Endothelial cell of umbilical vein (primary cell): ENCODE results near the gene PRKCD. TPM values are rescaled to one million over a fixed set of nuclear protein-coding genes. Genes with fewer than 3 reads are reported as not detected.

ENCODE experiments used
- BruUV-seq: library from RNA; stranded (reverse); fragments of 400-500 nt; replicated peaks from 2 replicates; lab custom pipeline; 2021; lab: Mats Ljungman, UMichigan
- CTCF ChIA-PET: fragments of 300-600, 350-600 bp; sonication (Branson Sonifier 250); formaldehyde crosslinking; loops from one replicate; lab custom pipeline; 2021; ENCODE audit warnings: antibody characterized with exemption, inconsistent platforms; lab: Charles Lee
- POLR2A ChIA-PET: fragments of 300-600, 350-600 bp; sonication (Branson Sonifier 250); formaldehyde crosslinking; loops from one replicate; lab custom pipeline; 2021; ENCODE audit warnings: antibody characterized with exemption, inconsistent platforms; lab: Charles Lee
- DNase-seq: peaks from one replicate; pipeline ENCODE4 v3.0.0-alpha.2; 2011; ENCODE audit warnings: low read depth, low spot score
- FAIRE-seq: peaks from 2 replicates; lab custom pipeline; 2011; peaks lifted over from hg19 to GRCh38; lab: Jason Lieb, UNC
- H2AFZ ChIP-seq: 2 replicates; pipeline ENCODE4 v1.6.0; 2012; ENCODE audit warnings: low read depth, low read length, control low read depth, inconsistent platforms
- H3K27ac ChIP-seq: 2 replicates; pipeline ENCODE4 v1.5.1; 2011; ENCODE audit warnings: low read depth, mild to moderate bottlenecking, control low read depth, low read length, moderate library complexity; ENCODE audit not compliant: insufficient read depth
- H3K27me3 ChIP-seq, 2 experiments: 2 replicates each; pipeline versions ENCODE4 v1.6.0 to v1.6.1; 2011; ENCODE audit warnings: low read length in 2 of 2, mixed read lengths in 1 of 2; ENCODE audit not compliant: control insufficient read depth in 2 of 2, insufficient read depth in 2 of 2
- H3K36me3 ChIP-seq, 2 experiments: 2 replicates in 1 of 2; 3 replicates in 1 of 2; pipeline ENCODE4 v1.5.1; 2011; ENCODE audit warnings: low read length in 2 of 2, mild to moderate bottlenecking in 1 of 2, moderate library complexity in 1 of 2; ENCODE audit not compliant: control insufficient read depth in 2 of 2, insufficient read depth in 2 of 2; ENCODE audit errors: extremely low read depth in 1 of 2
- H3K4me1 ChIP-seq: 3 replicates; pipeline ENCODE4 v1.5.1; 2011; ENCODE audit warnings: mild to moderate bottlenecking, low read length; ENCODE audit not compliant: control insufficient read depth, insufficient read depth; ENCODE audit errors: extremely low read depth
- H3K4me2 ChIP-seq: 2 replicates; pipeline ENCODE4 v1.6.1; 2011; ENCODE audit warnings: low read length, control low read depth, mixed read lengths; ENCODE audit not compliant: insufficient read depth
- H3K4me3 ChIP-seq, 3 experiments: fragments of 200-600 bp in 1 of 3; sonication (generic), shearing (Covaris generic) in 1 of 3; replicated peaks in 1 of 3; 2 replicates each; pipeline ENCODE4 v1.5.1; 2011 to 2016; ENCODE audit warnings: control low read depth in 3 of 3, low read length in 3 of 3, mild to moderate bottlenecking in 2 of 3, inconsistent platforms in 1 of 3, low read depth in 1 of 3, moderate library complexity in 1 of 3; ENCODE audit not compliant: insufficient read depth in 1 of 3
- H3K79me2 ChIP-seq: 2 replicates; pipeline ENCODE4 v1.6.0; 2012; ENCODE audit warnings: low read length, inconsistent platforms; ENCODE audit not compliant: control insufficient read depth, insufficient read depth
- H3K9ac ChIP-seq: replicated peaks from 2 replicates; pipeline ENCODE3; 2011; ENCODE audit warnings: low read length, control low read depth; ENCODE audit not compliant: insufficient read depth; ENCODE audit errors: extremely low read depth
- H3K9me1 ChIP-seq: replicated peaks from 3 replicates; pipeline ENCODE4 v1.6.0; 2011; ENCODE audit warnings: mild to moderate bottlenecking, low read length; ENCODE audit not compliant: control insufficient read depth, insufficient read depth; ENCODE audit errors: extremely low read depth
- H3K9me3 ChIP-seq: replicated peaks from 2 replicates; pipeline ENCODE4 v1.5.1; 2012; ENCODE audit warnings: low read length, inconsistent platforms; ENCODE audit not compliant: control insufficient read depth, insufficient read depth
- H4K20me1 ChIP-seq: replicated peaks from 2 replicates; pipeline ENCODE3; 2011; ENCODE audit warnings: mild to moderate bottlenecking, low read length; ENCODE audit not compliant: control insufficient read depth, insufficient read depth; ENCODE audit errors: extremely low read depth
- EZH2 ChIP-seq: IDR thresholded peaks from 2 replicates; pipeline ENCODE4 v1.6.1; 2012; ENCODE audit warnings: borderline replicate concordance, low read depth, mild to moderate bottlenecking, moderate library complexity, low read length, inconsistent platforms; ENCODE audit not compliant: severe bottlenecking
- FOS ChIP-seq: IDR thresholded peaks from 2 replicates; pipeline ENCODE4 v1.6.1; 2011; ENCODE audit warnings: mild to moderate bottlenecking, low read length, moderate library complexity, borderline replicate concordance; ENCODE audit not compliant: insufficient read depth
- GATA2 ChIP-seq: IDR thresholded peaks from 2 replicates; pipeline ENCODE4 v1.7.0; 2011; ENCODE audit warnings: low read depth, mild to moderate bottlenecking, moderate library complexity, mixed read lengths, low read length; ENCODE audit not compliant: insufficient read length, insufficient read depth
- JUN ChIP-seq: IDR thresholded peaks from 2 replicates; pipeline ENCODE4 v1.6.1; 2011; ENCODE audit warnings: borderline replicate concordance, low read depth; ENCODE audit not compliant: insufficient read length, insufficient read depth
- MYC ChIP-seq: IDR thresholded peaks from one replicate; pipeline ENCODE4 v1.6.1; 2011; ENCODE audit warnings: mild to moderate bottlenecking, low read depth, low read length
- POLR2A ChIP-seq: IDR thresholded peaks from 2 replicates; pipeline ENCODE4 v1.6.1; 2012; ENCODE audit warnings: low read depth, mild to moderate bottlenecking, control low read depth, low read length
- POLR2AphosphoS5 ChIP-seq: IDR thresholded peaks from 2 replicates; pipeline ENCODE4 v1.6.1; 2012; ENCODE audit warnings: low read depth, mild to moderate bottlenecking, control low read depth, low read length, moderate library complexity; ENCODE audit not compliant: insufficient read depth
- dilution Hi-C: fragments of 300-500 bp; cut with MboI; formaldehyde crosslinking; loops from one replicate; pipeline ENCODE4 v1.15.0; 2019; ENCODE audit warnings: low sequenced_read_pairs; ENCODE audit not compliant: extremely low pct_ligation_motif_present
- intact Hi-C: fragments of 100-400 bp; cut with micrococcal nuclease; formaldehyde crosslinking; loops from one replicate; pipeline ENCODE4 v1.10.0; 2022
- polyA plus RNA-seq, 4 experiments: library from polyadenylated mRNA; depleted of rRNA in 3 of 4; stranded (reverse) in 3 of 4; unstranded in 1 of 4; fragments of >200 nt; gene quantifications; 2 replicates each; pipeline versions ENCODE4 v1.2.1 to v1.2.3, GENCODE V29; 2011 to 2012; ENCODE audit warnings: missing spikeins in 1 of 4
- total RNA-seq: library from RNA; stranded (reverse); gene quantifications from 2 replicates; pipeline ENCODE4 v1.2.3, GENCODE V29; 2021
- TF ChIP-seq, protein P1 (sequence below): IDR thresholded peaks from 2 replicates; pipeline ENCODE4 v1.6.1; 2011; ENCODE audit not compliant: insufficient read depth, insufficient read length

PRKCD gene
- total and polyA plus RNA-seq, 2 donors (not counting 3 experiments of a cell fraction or from before 2014, with no cell fraction given): 15.5 to 19.0 TPM

DNA sequence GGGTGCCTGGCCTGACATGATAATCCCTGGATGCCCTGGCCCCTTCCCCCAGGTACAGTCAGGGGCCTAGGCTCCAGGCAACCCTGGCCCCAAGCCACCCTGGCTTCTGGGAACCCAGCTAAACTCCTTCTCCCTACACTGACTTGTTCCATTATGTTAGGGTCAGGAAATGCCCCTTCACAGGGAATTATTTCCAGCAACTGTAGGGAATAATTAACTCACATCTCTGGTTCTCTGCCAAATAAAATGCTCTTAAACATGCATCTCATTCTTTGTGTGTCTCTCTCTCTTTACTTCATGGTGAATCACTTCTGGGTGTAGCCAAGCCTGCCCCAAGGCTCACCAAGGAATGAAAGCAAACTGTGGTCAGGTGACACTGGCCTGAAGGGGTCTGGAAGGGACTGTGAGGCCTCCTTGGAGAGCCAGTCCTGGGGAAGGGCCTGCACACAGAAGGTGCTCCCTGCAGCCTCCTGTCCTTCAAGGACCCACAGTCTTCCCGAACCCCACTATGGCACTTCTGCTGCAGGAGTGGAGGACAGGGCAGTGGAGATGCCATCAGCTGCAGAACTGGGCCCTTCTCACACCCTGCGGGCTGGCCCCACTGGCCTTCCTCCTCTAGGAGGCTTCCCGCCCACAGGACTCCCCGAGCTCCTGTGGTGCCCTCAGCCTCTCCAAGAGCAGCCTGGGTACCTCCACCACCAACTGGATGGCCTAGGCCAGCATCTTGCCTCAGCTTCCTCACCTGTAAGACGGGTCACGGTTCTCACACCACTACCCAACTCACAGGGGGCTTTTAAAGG is 77.2 kb downstream of the PRKCD start:
- CTCF ChIA-PET: no interaction called here

DNA sequence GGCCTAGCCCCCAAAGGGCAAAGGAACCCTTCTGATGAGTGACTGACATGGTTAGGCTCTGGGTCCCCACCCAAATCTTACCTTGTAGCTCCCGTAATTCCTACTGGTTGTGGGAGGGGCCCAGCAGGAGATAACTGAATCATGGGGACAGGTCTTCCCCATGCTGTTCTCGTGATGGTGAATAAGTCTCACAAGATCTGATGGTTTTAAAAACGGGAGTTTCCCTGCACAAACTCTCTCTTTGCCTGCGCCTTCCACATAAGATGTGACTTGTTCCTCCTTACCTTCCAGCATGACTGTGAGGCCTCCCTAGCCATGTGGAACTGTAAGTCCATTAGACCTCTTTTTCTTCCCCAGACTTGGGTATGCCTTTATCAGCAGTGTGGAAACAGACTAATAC is 77.9 kb downstream of the PRKCD start:
- intact Hi-C loops (loop anchor here (1.0 kb wide), 2 partner anchors 15 to 31 kb away; no protein-coding TSS in a partner anchor), dilution Hi-C loops (no loop called here)
- H3K9me3 ChIP-seq: no peaks in the 10 kb centered on the region
- H3K4me3 ChIP-seq: no peak overlapping the region
- TF ChIP-seq POLR2A: no peak
- no peak for TF ChIP-seq FOS
- TF ChIP-seq POLR2AphosphoS5: no peak
- TF ChIP-seq, protein P1, sequence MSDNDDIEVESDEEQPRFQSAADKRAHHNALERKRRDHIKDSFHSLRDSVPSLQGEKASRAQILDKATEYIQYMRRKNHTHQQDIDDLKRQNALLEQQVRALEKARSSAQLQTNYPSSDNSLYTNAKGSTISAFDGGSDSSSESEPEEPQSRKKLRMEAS: no peak
- TF ChIP-seq MYC: no peak
- TF ChIP-seq EZH2: no peak
- H3K79me2 ChIP-seq: peaks cover 71% of the 10 kb centered on the region
- CTCF ChIA-PET: no interaction called here
- H3K4me2 ChIP-seq: peak overlapping the region; percentile 5
- no peak overlapping the region for H2AFZ ChIP-seq
- peaks cover 34 to 35% of the 10 kb centered on the region in 2 experiments for H3K36me3 ChIP-seq
- POLR2A ChIA-PET: no interaction called here
- no peaks in the 10 kb centered on the region for H3K9me1 ChIP-seq
- peaks cover 2% of the 10 kb centered on the region for H4K20me1 ChIP-seq
- H3K27me3 ChIP-seq: no peaks in the 10 kb centered on the region
- H3K27ac ChIP-seq: peak overlapping the region; percentile 43
- no peak overlapping the region for H3K9ac ChIP-seq
- BruUV-seq: TSS peak; percentile 1
- DNase-seq (no peak), FAIRE-seq (peak; percentile 57)
- H3K4me1 ChIP-seq: peaks cover 42% of the 10 kb centered on the region

More for the DNA sequence above, 77.2 kb downstream of the PRKCD start:
- H3K79me2 ChIP-seq: peaks cover 71% of the 10 kb centered on the region
- peaks cover 2% of the 10 kb centered on the region for H4K20me1 ChIP-seq
- dilution Hi-C loops (no loop called here), intact Hi-C loops (loop anchor here (1.0 kb wide), 2 partner anchors 16 to 32 kb away; no protein-coding TSS in a partner anchor)
- no peaks in the 10 kb centered on the region for H3K9me1 ChIP-seq
- peaks cover 38% of the 10 kb centered on the region in 2 experiments for H3K36me3 ChIP-seq
- DNase-seq (peak; percentile 98), FAIRE-seq (peak; percentile 99)
- peak overlapping the region; percentile 88 for H3K27ac ChIP-seq
- no peaks in the 10 kb centered on the region for H3K27me3 ChIP-seq
- H2AFZ ChIP-seq: no peak overlapping the region
- BruUV-seq: no TSS peak
- POLR2A ChIA-PET: interaction anchor here (0.7 kb wide), 1 partner anchor 17 kb away, joined by 4 read pairs; the partner anchor contains the start of gene TKT
- H3K4me1 ChIP-seq: peaks cover 40% of the 10 kb centered on the region
- no peaks in the 10 kb centered on the region for H3K9me3 ChIP-seq
- no peak overlapping the region for H3K4me3 ChIP-seq
- TF ChIP-seq EZH2 (no peak), JUN (peak; percentile 74), MYC (no peak), POLR2AphosphoS5 (peak; percentile 33), GATA2 (no peak), FOS (peak; percentile 69), POLR2A (peak; percentile 25)
- TF ChIP-seq, protein P1: no peak
- H3K9ac ChIP-seq: peak overlapping the region; percentile 63
- peak overlapping the region; percentile 5 for H3K4me2 ChIP-seq
